Measurements from ENCODE around the gene GYS2.
"Not testable (repeated sequence)": the region's sequence is repeated elsewhere in the genome, so short reads cannot be mapped to it uniquely, and the experiment has no call there.

Gene GYS2

GRCh38 chr12:21599143-21599999 lies 5.3 kb downstream of the GYS2 start:
- DNase-seq: no peak

GRCh38 chr12:21598651-21599050 lies 6.0 kb downstream of the GYS2 start:
- no peak for DNase-seq

- DNase-seq: not testable (repeated sequence)
Observed at GRCh38 chr12:21595356-21595755, 9.3 kb downstream of the GYS2 start.

- no peak for DNase-seq
Observed at GRCh38 chr12:21585485-21585884, 19.2 kb downstream of the GYS2 start.

GRCh38 chr12:21584403-21585182 lies 20.1 kb downstream of the GYS2 start:
- not testable (repeated sequence) for DNase-seq

- no peak for DNase-seq
Observed at GRCh38 chr12:21583587-21583986, 21.1 kb downstream of the GYS2 start.

GRCh38 chr12:21580748-21581516 lies 23.7 kb downstream of the GYS2 start:
- DNase-seq: no peak

- no peak for DNase-seq
Observed at GRCh38 chr12:21577516-21577915, 27.1 kb downstream of the GYS2 start.

- DNase-seq: no peak
Observed at GRCh38 chr12:21576431-21576830, 28.2 kb downstream of the GYS2 start.

- DNase-seq: no peak
Observed at GRCh38 chr12:21573733-21574358, 30.8 kb downstream of the GYS2 start.

GRCh38 chr12:21571046-21571445 lies 33.6 kb downstream of the GYS2 start:
- no peak for DNase-seq

- DNase-seq: no peak
Observed at GRCh38 chr12:21568115-21568514, 36.5 kb downstream of the GYS2 start.

GRCh38 chr12:21566907-21567394 lies 37.7 kb downstream of the GYS2 start:
- DNase-seq: no peak

- no peak for DNase-seq
Observed at GRCh38 chr12:21566223-21566906, 38.3 kb downstream of the GYS2 start.

- no peak for DNase-seq
Observed at GRCh38 chr12:21562859-21563258, 41.8 kb downstream of the GYS2 start.

- DNase-seq: peak; percentile 63
Observed at GRCh38 chr12:21561158-21561557, 43.5 kb downstream of the GYS2 start.

- DNase-seq: peak; percentile 49
Observed at GRCh38 chr12:21559855-21560569, 44.6 kb downstream of the GYS2 start.

GRCh38 chr12:21558100-21558679 lies 46.5 kb downstream of the GYS2 start:
- DNase-seq: no peak

- DNase-seq: no peak
Observed at GRCh38 chr12:21553329-21553675, 51.3 kb downstream of the GYS2 start.

GRCh38 chr12:21552635-21553328 lies 51.9 kb downstream of the GYS2 start:
- no peak for DNase-seq

All from activated CD4-positive, alpha-beta T cell treated with anti-CD3 and anti-CD28 coated beads, Interleukin-2, amount 50 U/mL, for 16 hours (primary cell).